Caco-2 (cell line): ENCODE data around the gene TARS3. TPM values are rescaled to one million over a fixed set of nuclear protein-coding genes. Genes with fewer than 3 reads are reported as not detected.
A peak's percentile ranks its signal among the peaks of the same experiment; 100 is the strongest.

Experiments
- BruUV-seq: library from RNA; stranded (reverse); fragments of 400-500 nt; replicated peaks from 2 replicates; lab custom pipeline; 2021; lab: Mats Ljungman, UMichigan
- CTCF ChIA-PET: fragments of 300-600 bp; sonication (Branson Sonifier 250); formaldehyde crosslinking; loops from one replicate; lab custom pipeline; 2022; ENCODE audit warnings: antibody characterized with exemption; lab: Charles Lee
- POLR2A ChIA-PET: fragments of 300-600 bp; sonication (Branson Sonifier 250); formaldehyde crosslinking; loops from one replicate; lab custom pipeline; 2022; ENCODE audit warnings: antibody characterized with exemption; lab: Charles Lee
- DNase-seq, 2 experiments: peaks; one replicate each; pipeline versions ENCODE4 v3.0.0 to v3.0.0-alpha.2; 2020 to 2022
- H3K27me3 ChIP-seq: replicated peaks from 2 replicates; pipeline ENCODE4 v1.6.0; 2011; ENCODE audit warnings: low read length; ENCODE audit not compliant: control insufficient read depth, insufficient read depth
- H3K36me3 ChIP-seq: 2 replicates; pipeline ENCODE4 v1.5.1; 2011; ENCODE audit warnings: low read length; ENCODE audit not compliant: control insufficient read depth, insufficient read depth
- H3K4me1 ChIP-seq: fragments of 250-450 bp; sonication (Bioruptor Pico); 2 replicates; pipeline ENCODE4 v1.5.1; 2020; ENCODE audit warnings: mild to moderate bottlenecking
- H3K4me3 ChIP-seq: 2 replicates; pipeline ENCODE4 v1.5.1; 2011; ENCODE audit warnings: low read depth, mild to moderate bottlenecking, control low read depth, low read length
- H3K9me3 ChIP-seq: fragments of 250-450 bp; sonication (Bioruptor Pico); 2 replicates; pipeline ENCODE4 v1.5.1; 2020; ENCODE audit warnings: mild to moderate bottlenecking, moderate library complexity
- H3K27ac Mint-ChIP-seq: one replicate; pipeline ENCODE4 v1.8.0; 2022; ENCODE audit warnings: mixed read lengths; ENCODE audit not compliant: unreplicated experiment
- H3K27me3 Mint-ChIP-seq: one replicate; pipeline ENCODE4 v1.8.0; 2022; ENCODE audit warnings: mixed read lengths; ENCODE audit not compliant: insufficient read depth, unreplicated experiment
- H3K36me3 Mint-ChIP-seq: one replicate; pipeline ENCODE4 v1.8.0; 2022; ENCODE audit warnings: mild to moderate bottlenecking, mixed read lengths; ENCODE audit not compliant: insufficient read depth, unreplicated experiment
- H3K4me1 Mint-ChIP-seq: one replicate; pipeline ENCODE4 v1.8.0; 2022; ENCODE audit warnings: low read depth, mixed read lengths; ENCODE audit not compliant: unreplicated experiment
- H3K4me3 Mint-ChIP-seq: one replicate; pipeline ENCODE4 v1.8.0; 2022; ENCODE audit warnings: mild to moderate bottlenecking, moderate library complexity, mixed read lengths; ENCODE audit not compliant: unreplicated experiment
- H3K9me3 Mint-ChIP-seq: one replicate; pipeline ENCODE4 v1.8.0; 2022; ENCODE audit warnings: mixed read lengths; ENCODE audit not compliant: unreplicated experiment
- CTCF ChIP-seq, 2 experiments: fragments of 200-600 bp in 1 of 2; IDR thresholded peaks; 1 replicate in 1 of 2; 2 replicates in 1 of 2; pipeline versions ENCODE4 v1.5.1 to v1.8.0; 2011 to 2022; ENCODE audit warnings: antibody characterized with exemption in 1 of 2, control low read depth in 1 of 2, inconsistent platforms in 1 of 2, low read depth in 1 of 2, low read length in 1 of 2, mild to moderate bottlenecking in 1 of 2, moderate library complexity in 1 of 2; ENCODE audit not compliant: insufficient read depth in 1 of 2, severe bottlenecking in 1 of 2, unreplicated experiment in 1 of 2
- intact Hi-C: fragments of 100-400 bp; cut with micrococcal nuclease; formaldehyde crosslinking; loops from one replicate; pipeline ENCODE4 v1.10.0; 2022; ENCODE audit not compliant: unreplicated experiment
- total RNA-seq: library from RNA; stranded (reverse); gene quantifications from 2 replicates; pipeline ENCODE4 v1.2.3, GENCODE V29; 2022

TARS3 gene
- total RNA-seq, 1 experiment from 2014 or later = 9.8 TPM

DNA sequence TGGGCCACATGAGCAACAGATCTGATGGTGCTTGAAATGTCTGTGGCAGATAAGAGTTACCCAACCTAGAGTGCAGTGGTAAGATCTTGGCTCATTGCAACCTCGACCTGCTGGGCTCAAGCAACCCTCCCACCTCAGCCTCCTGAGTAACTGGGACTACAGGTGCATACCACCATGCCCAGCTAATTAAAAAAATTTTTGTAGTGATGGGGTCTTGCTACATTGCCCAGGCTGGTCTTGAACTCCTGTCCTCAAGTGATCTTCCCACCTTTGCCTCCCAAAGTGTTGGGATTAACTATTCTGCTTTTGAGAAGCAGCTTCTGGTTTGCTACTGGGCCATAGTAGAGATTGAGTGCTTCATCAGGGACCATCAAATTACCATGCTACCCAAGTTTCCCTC lies 2.9 kb upstream of the TARS3 start:
- BruUV-seq = no TSS peak
- Histone ChIP-seq H3K4me1 (peaks cover 5% of the 10 kb centered on the region), H3K27me3 (no peaks in the 10 kb centered on the region), H3K36me3 (no peaks in the 10 kb centered on the region), H3K9me3 (no peaks in the 10 kb centered on the region), H3K4me3 (no peak overlapping the region)
- Mint-ChIP-seq H3K4me3 (no peak overlapping the region), H3K36me3 (peaks cover 2% of the 10 kb centered on the region), H3K9me3 (no peaks in the 10 kb centered on the region), H3K27ac (no peak overlapping the region), H3K4me1 (peaks cover 2% of the 10 kb centered on the region), H3K27me3 (peaks cover 2% of the 10 kb centered on the region)
- POLR2A ChIA-PET = no interaction called here
- intact Hi-C loops = no loop called here
- CTCF ChIA-PET = no interaction called here
- DNase-seq = no peak
- no peak for TF ChIP-seq CTCF (IDR thresholded peaks at IDR 0.05; ENCODE audit: insufficient read depth in 1 of 2, low read depth in 1 of 2, low read length in 1 of 2, severe bottlenecking in 1 of 2, unreplicated experiment in 1 of 2)

DNA sequence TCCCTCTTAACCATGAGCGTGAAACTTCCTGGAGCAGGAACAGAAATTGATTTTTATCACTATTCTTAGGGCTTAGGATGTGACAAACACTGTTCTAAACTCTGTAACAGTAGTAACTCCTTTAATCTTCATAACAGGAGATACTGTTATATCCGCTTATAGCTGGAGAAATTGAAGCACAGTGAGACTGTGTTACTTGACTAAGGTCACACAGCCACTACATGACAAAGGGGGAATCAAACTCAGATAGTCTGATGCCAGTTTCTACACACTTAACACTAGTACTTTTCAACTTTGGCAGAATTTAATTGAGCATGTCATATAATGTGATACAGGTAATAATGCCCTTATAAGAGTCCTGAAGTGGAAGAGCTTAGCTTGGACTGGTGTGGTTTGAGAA lies 800 bp upstream of the TARS3 start:
- H3K4me1 ChIP-seq = peaks cover 5% of the 10 kb centered on the region
- ChIA-PET CTCF (no interaction called here), POLR2A (no interaction called here)
- no TSS peak for BruUV-seq
- no peak overlapping the region for H3K4me3 ChIP-seq
- no peaks in the 10 kb centered on the region for H3K9me3 ChIP-seq
- Mint-ChIP-seq H3K4me3 (peak overlapping the region; percentile 73), H3K9me3 (no peaks in the 10 kb centered on the region), H3K4me1 (peaks cover 6% of the 10 kb centered on the region), H3K27ac (no peak overlapping the region), H3K27me3 (peaks cover 2% of the 10 kb centered on the region), H3K36me3 (peaks cover 16% of the 10 kb centered on the region)
- no peaks in the 10 kb centered on the region for H3K27me3 ChIP-seq
- TF ChIP-seq CTCF (IDR thresholded peaks at IDR 0.05; ENCODE audit: insufficient read depth in 1 of 2, low read depth in 1 of 2, low read length in 1 of 2, severe bottlenecking in 1 of 2, unreplicated experiment in 1 of 2) = no peak
- no peak for DNase-seq
- no peaks in the 10 kb centered on the region; the same call in 1 of the 2 replicates for H3K36me3 ChIP-seq
- intact Hi-C loops = no loop called here

DNA sequence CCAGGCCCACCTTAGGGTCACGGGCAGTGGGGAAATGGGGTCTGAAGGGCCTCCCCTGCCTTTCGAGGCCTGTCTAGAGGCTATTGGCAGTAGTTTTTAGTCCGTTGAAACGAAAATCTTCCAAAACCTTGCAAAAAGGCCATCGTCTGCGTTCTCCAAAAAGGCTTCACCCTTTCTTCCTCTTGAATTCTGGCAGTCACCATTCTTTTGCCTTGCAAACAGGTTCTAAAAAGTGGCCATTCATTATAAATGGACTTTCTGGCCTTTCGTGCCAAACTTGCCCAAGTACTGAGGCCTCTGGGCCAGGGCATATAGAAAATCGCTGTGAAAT lies 367 bp upstream of the TARS3 start:
- H3K27me3 ChIP-seq = no peaks in the 10 kb centered on the region
- H3K9me3 ChIP-seq = no peaks in the 10 kb centered on the region
- H3K4me1 Mint-ChIP-seq = peaks cover 6% of the 10 kb centered on the region
- H3K27me3 Mint-ChIP-seq = no peaks in the 10 kb centered on the region
- no peak for TF ChIP-seq CTCF (IDR thresholded peaks at IDR 0.05; ENCODE audit: insufficient read depth in 1 of 2, low read depth in 1 of 2, low read length in 1 of 2, severe bottlenecking in 1 of 2, unreplicated experiment in 1 of 2)
- H3K4me3 ChIP-seq = peak overlapping the region; percentile 21; the same call in 1 of the 2 replicates
- no peaks in the 10 kb centered on the region for H3K9me3 Mint-ChIP-seq
- peak overlapping the region; percentile 73 for H3K4me3 Mint-ChIP-seq
- no peaks in the 10 kb centered on the region; the same call in 1 of the 2 replicates for H3K36me3 ChIP-seq
- ChIA-PET POLR2A (no interaction called here), CTCF (no interaction called here)
- BruUV-seq = no TSS peak
- no peak overlapping the region for H3K27ac Mint-ChIP-seq
- peaks cover 17% of the 10 kb centered on the region for H3K36me3 Mint-ChIP-seq
- DNase-seq = no peak
- peaks cover 5% of the 10 kb centered on the region for H3K4me1 ChIP-seq
- intact Hi-C loops = no loop called here
